ENCODE data around the gene DSCAML1. TPM values are rescaled to one million over a fixed set of nuclear protein-coding genes. Genes with fewer than 3 reads are reported as not detected.

DSCAML1 gene
- total and polyA plus RNA-seq, 2 of the 8 experiments (the other 6 are each of a cell fraction or from before 2014, with no cell fraction given): 0.19 to 0.24 TPM

DNA sequence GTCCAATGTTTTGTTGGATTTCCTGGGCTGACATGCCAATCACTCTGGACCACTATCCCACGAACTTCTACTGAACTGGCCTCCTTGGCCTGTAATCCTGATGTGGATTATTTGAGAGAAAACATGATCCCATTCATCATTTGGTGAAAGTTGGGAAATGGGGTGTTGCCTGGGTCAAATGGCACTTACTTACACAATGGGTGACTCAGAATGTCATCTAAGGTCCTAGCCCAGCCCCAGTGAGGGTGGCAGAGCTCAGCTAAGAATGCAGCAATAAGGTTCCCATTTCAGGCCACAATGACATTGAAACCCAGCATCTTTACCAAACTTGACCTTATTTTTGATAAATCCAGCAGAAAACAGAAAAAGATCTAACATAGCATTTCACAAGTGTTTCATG is 8.0 kb upstream of the DSCAML1 start:
- Histone ChIP-seq H2BK120ac (replicated peaks; ENCODE audit: low read depth, low read length) (no peak overlapping the region), H3K4me2 (ENCODE audit: insufficient read depth in 1 of 2, low read depth in 2 of 2, low read length in 2 of 2) (no peak overlapping the region), H2BK15ac (ENCODE audit: low read length) (no peak overlapping the region), H4K5ac (ENCODE audit: insufficient read length, low read depth, low read length) (no peak overlapping the region), H3K9me3 (ENCODE audit: insufficient read depth in 2 of 2, low read depth in 1 of 2, low read length in 1 of 2) (no peaks in the 10 kb centered on the region), H4K20me1 (replicated peaks in 1 of 2; ENCODE audit: control insufficient read depth in 1 of 2, insufficient read depth in 2 of 2, low read length in 2 of 2) (peaks cover 0 to 7% of the 10 kb centered on the region in 2 experiments), H3K23ac (ENCODE audit: insufficient read length) (no peak overlapping the region), H3K4me1 (replicated peaks in 1 of 4; ENCODE audit: control insufficient read depth in 3 of 4, insufficient read depth in 4 of 4, low read length in 3 of 4) (no peaks in the 10 kb centered on the region; a peak in 1 of 7 replicates), H3K14ac (ENCODE audit: insufficient read length) (no peak overlapping the region), H3K9ac (replicated peaks in 1 of 4; ENCODE audit: extremely low read depth in 1 of 4, low read depth in 3 of 4, low read length in 3 of 4) (no peak overlapping the region), H2BK5ac (ENCODE audit: low read depth, low read length) (no peak overlapping the region), H3K36me3 (ENCODE audit: control insufficient read depth in 2 of 4, insufficient read depth in 4 of 4, low read length in 3 of 4) (no peaks in the 10 kb centered on the region; a peak in 1 of 8 replicates), H3K27ac (ENCODE audit: low read depth, low read length) (no peak overlapping the region), H3K4me3 (ENCODE audit: extremely low read depth in 1 of 4, insufficient read depth in 2 of 4, low read depth in 3 of 4, low read length in 4 of 4) (no peak overlapping the region), H3K79me2 (ENCODE audit: control insufficient read depth in 1 of 2, insufficient read depth in 2 of 2, low read length in 2 of 2) (no peaks in the 10 kb centered on the region), H3K23me2 (ENCODE audit: low read depth, low read length) (peaks cover 4% of the 10 kb centered on the region; the same call in 1 of the 2 replicates), H4K8ac (ENCODE audit: extremely low read depth, insufficient read depth, low read length) (no peak overlapping the region), H2BK20ac (ENCODE audit: low read length) (no peak overlapping the region), H3K56ac (replicated peaks; ENCODE audit: insufficient read length, low read depth, low read length) (no peak overlapping the region), H4K91ac (replicated peaks; ENCODE audit: insufficient read length, low read length) (no peak overlapping the region), H2AK5ac (ENCODE audit: low read depth, low read length) (no peak overlapping the region), H2BK12ac (ENCODE audit: low read depth, low read length) (no peak overlapping the region), H2AFZ (ENCODE audit: low read length) (no peak overlapping the region), H3K18ac (ENCODE audit: extremely low read depth, low read length) (no peak overlapping the region), H3K27me3 (replicated peaks in 1 of 4; ENCODE audit: control insufficient read depth in 3 of 4, extremely low read depth in 1 of 4, insufficient read depth in 3 of 4, low read length in 3 of 4) (no peaks in the 10 kb centered on the region; a peak in 1 of 7 replicates), H3K4ac (replicated peaks; ENCODE audit: insufficient read length, low read depth, low read length) (no peak overlapping the region), H3K79me1 (ENCODE audit: low read depth, low read length) (no peaks in the 10 kb centered on the region)
- TF ChIP-seq, protein P1, sequence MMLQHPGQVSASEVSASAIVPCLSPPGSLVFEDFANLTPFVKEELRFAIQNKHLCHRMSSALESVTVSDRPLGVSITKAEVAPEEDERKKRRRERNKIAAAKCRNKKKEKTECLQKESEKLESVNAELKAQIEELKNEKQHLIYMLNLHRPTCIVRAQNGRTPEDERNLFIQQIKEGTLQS (IDR thresholded peaks at IDR 0.05; ENCODE audit: insufficient read depth, low read depth, low read length): no peak
- no peak for TF ChIP-seq RFX5 (IDR thresholded peaks at IDR 0.05; ENCODE audit: borderline replicate concordance, low read depth, low read length)
- no peak for TF ChIP-seq TEAD4 (IDR thresholded peaks at IDR 0.05; ENCODE audit: low read depth, low read length)
- DNase-seq (ENCODE audit: low read depth in 1 of 2, low spot score in 2 of 2) (no peak), FAIRE-seq (no peak)
- ChIA-PET CTCF (ENCODE audit: partially characterized antibody) (interaction anchor here (1.1 to 7.8 kb wide), 8 partner anchors 14 to 379 kb away, joined by 3 to 163 read pairs (median 6); no protein-coding TSS in a partner anchor), POLR2A (ENCODE audit: partially characterized antibody) (interaction anchor here (1.3 kb wide), 1 partner anchor 12 kb away, joined by 4 read pairs; no protein-coding TSS in a partner anchor)
- WGBS, 2 experiments (ENCODE audit: extremely low coverage in 1 of 2, insufficient coverage in 1 of 2, insufficient read length in 1 of 2, insufficient replicate concordance in 2 of 2, low coverage in 1 of 2, low lambda C conversion rate in 2 of 2, missing lambda C conversion rate in 1 of 2): 80% methylated on average over 1 of the region's 1 CpG; no CpG with 5 or more reads in 1 of the 2 experiments

All from H1 (cell line).